ENCODE measurements around the gene NUDT3. TPM values are rescaled to one million over a fixed set of nuclear protein-coding genes. Genes with fewer than 3 reads are reported as not detected.
A peak's percentile ranks its signal among the peaks of the same experiment; 100 is the strongest.

NUDT3 gene
- total RNA-seq, 4 donors from 2014 or later: 51.6 to 88.7 (median 57.3) TPM

GRCh38 chr6:34393966-34394305 is 1.5 kb upstream of the NUDT3 start:
- Histone ChIP-seq H3K4me3 (no peak overlapping the region), H3K27me3 (no peaks in the 10 kb centered on the region), H3K27ac (peak overlapping the region; percentile 67 to 99 (median 92)), H3K36me3 (no peaks in the 10 kb centered on the region), H3K4me1 (peaks cover 0 to 42% (median 12%) of the 10 kb centered on the region in 4 donors), H3K9me3 (peaks cover 0 to 5% (median 0%) of the 10 kb centered on the region in 4 donors)
- no peak for DNase-seq (ENCODE audit: low spot score in 2 of 2)
- TF ChIP-seq EP300 (IDR thresholded peaks at IDR 0.05): no peak
- no peak for TF ChIP-seq CTCF (IDR thresholded peaks at IDR 0.05)
- no peak for TF ChIP-seq POLR2A (IDR thresholded peaks at IDR 0.05)
- WGBS, 2 donors: 79 to 90% methylated on average over 3 of the region's 3 CpGs

GRCh38 chr6:34393191-34393965 is 909 bp upstream of the NUDT3 start:
- TF ChIP-seq POLR2A (IDR thresholded peaks at IDR 0.05) (no peak), EP300 (IDR thresholded peaks at IDR 0.05) (no peak), CTCF (IDR thresholded peaks at IDR 0.05) (no peak)
- Histone ChIP-seq H3K27ac (peak overlapping the region; percentile 91 to 99 (median 94)), H3K4me3 (peak overlapping the region; percentile 89 to 99 (median 96)), H3K27me3 (no peaks in the 10 kb centered on the region), H3K4me1 (peaks cover 0 to 48% (median 14%) of the 10 kb centered on the region in 4 donors), H3K9me3 (peaks cover 0 to 5% (median 0%) of the 10 kb centered on the region in 4 donors), H3K36me3 (no peaks in the 10 kb centered on the region)
- no peak for DNase-seq (ENCODE audit: low spot score in 2 of 2)
- 31 to 37% methylated on average over 16 of the region's 16 CpGs for WGBS, 2 donors

GRCh38 chr6:34391786-34392496 is 528 bp downstream of the NUDT3 start:
- H3K27ac ChIP-seq: peak overlapping the region; percentile 93 to 99 (median 98)
- no peaks in the 10 kb centered on the region for H3K27me3 ChIP-seq
- H3K9me3 ChIP-seq: peaks cover 0 to 5% (median 0%) of the 10 kb centered on the region in 4 donors
- peak overlapping the region; percentile 89 to 99 (median 96) for H3K4me3 ChIP-seq
- 0% methylated on average over 56 to 68 of the region's 78 CpGs for WGBS, 2 donors
- no peak for TF ChIP-seq CTCF (IDR thresholded peaks at IDR 0.05)
- no peak for TF ChIP-seq POLR2A (IDR thresholded peaks at IDR 0.05)
- TF ChIP-seq EP300 (IDR thresholded peaks at IDR 0.05): peak in 1 of 2 donors; percentile 20
- no peak for DNase-seq (ENCODE audit: low spot score in 2 of 2)
- no peaks in the 10 kb centered on the region for H3K36me3 ChIP-seq
- H3K4me1 ChIP-seq: peaks cover 0 to 61% (median 22%) of the 10 kb centered on the region in 4 donors

- Histone ChIP-seq H3K4me1 (peaks cover 0 to 66% (median 25%) of the 10 kb centered on the region in 4 donors), H3K27me3 (no peaks in the 10 kb centered on the region), H3K27ac (peak overlapping the region; percentile 93 to 99 (median 98)), H3K4me3 (peak overlapping the region; percentile 89 to 99 (median 96)), H3K9me3 (peaks cover 0 to 1% (median 0%) of the 10 kb centered on the region in 4 donors), H3K36me3 (no peaks in the 10 kb centered on the region)
- TF ChIP-seq CTCF (IDR thresholded peaks at IDR 0.05) (no peak), EP300 (IDR thresholded peaks at IDR 0.05) (no peak), POLR2A (IDR thresholded peaks at IDR 0.05) (no peak)
- 0 to 1% methylated on average over 5 of the region's 5 CpGs for WGBS, 2 donors
- no peak for DNase-seq (ENCODE audit: low spot score in 2 of 2)
Observed at GRCh38 chr6:34391473-34391785, 1.0 kb downstream of the NUDT3 start.
